PC-9 (cell line): ENCODE data around the gene TOGARAM2.

Source experiments
- CTCF ChIP-seq: fragments of 200-600 bp; sonication (generic); conservative IDR thresholded peaks from 2 replicates; pipeline ENCODE4 v1.6.1; 2017; ENCODE audit warnings: mixed run types, antibody characterized with exemption, mild to moderate bottlenecking, moderate library complexity
- EZH2 ChIP-seq: fragments of 200-600 bp; sonication (generic); IDR thresholded peaks from 2 replicates; pipeline ENCODE4 v1.8.0; 2017; ENCODE audit warnings: antibody characterized with exemption, low read depth

GRCh38 chr2:28991021-28991420 is 9.9 kb downstream of the TOGARAM2 start:
- TF ChIP-seq CTCF, result no peak
- no peak for TF ChIP-seq EZH2
